Measurements from ENCODE around the gene CRABP2.

The CRABP2 gene

DNA sequence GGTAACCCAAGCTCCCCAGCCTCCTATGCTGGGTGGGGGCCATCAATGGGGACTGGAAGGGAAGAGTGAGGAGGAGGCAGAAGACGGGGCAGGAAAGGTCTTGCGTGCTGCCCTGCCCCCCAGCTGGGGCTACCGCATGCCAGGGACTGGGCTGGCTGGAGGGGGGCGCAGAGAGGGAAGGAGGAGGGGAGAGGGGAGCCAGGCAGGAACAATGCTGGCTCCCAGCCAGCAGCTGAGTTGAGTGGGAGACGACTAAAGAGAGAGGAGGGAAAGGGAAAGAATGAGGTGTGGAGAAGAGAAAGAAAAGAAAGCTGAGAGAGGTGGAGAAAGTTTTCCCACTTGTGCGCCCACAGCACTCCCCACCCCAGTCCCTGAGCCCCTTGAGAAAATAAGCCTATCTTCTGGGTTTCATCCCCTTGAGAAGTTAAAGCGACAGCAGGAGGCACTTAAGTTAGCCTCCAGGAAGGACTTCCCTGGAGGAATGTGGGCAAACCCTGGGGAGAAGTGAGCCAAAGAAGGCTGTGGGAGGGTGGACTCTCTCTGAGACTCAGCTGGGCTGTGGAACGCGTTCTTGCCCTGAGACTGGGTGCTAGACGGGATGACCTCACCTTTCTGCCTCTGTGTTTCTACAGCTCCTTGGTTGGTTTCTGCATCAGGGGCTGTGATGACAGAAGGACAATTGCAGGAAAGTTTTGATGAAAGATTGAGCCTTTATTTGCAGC is 15.3 kb downstream of the CRABP2 start:
- no peak for DNase-seq

DNA sequence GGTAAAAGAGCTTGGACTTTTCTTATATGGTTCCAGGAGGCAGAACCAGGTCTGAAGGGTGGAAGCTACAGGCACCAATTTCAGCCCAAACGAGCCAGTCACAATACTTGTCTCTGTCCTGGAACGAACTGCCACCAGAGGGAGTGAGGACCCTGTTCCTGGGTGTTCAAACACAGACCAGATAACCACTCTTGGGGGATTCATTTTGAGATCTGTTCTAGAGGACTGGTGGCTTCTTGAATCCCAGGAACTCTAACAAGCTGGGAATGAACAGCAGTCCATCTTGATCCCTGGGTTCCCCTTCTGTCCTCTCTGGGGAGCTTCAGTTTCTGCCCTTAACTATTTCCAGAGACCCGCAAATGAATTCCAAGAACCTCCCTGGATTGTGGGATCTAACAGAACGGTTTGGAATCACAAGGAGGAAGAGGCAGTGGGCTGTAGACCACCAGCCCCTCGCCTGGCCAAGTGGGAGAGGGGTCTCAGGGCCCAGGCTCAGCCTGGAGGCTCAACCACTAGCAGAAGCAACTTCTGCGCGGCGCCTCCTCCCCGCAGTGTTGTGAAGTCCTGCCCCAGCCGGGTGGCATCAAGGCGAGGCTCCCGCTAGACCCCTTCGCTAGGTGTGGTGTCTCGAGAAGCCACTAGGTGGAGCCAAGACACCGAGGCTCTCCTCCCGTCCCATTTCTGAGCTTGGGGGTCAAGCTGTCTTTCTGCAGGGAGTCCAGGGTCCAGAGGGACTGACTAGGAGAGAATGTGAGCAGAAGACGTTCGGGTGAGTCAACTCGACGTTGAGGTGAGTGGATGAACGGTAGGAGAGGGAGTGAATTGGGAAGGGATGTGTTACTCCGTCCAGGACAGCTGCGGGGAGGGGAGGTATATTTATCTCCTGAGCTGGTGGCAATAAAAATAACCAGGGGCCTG is 16.1 kb downstream of the CRABP2 start:
- DNase-seq, result peak in 9 of 14 donors; percentile 15 to 61 (median 45)

DNA sequence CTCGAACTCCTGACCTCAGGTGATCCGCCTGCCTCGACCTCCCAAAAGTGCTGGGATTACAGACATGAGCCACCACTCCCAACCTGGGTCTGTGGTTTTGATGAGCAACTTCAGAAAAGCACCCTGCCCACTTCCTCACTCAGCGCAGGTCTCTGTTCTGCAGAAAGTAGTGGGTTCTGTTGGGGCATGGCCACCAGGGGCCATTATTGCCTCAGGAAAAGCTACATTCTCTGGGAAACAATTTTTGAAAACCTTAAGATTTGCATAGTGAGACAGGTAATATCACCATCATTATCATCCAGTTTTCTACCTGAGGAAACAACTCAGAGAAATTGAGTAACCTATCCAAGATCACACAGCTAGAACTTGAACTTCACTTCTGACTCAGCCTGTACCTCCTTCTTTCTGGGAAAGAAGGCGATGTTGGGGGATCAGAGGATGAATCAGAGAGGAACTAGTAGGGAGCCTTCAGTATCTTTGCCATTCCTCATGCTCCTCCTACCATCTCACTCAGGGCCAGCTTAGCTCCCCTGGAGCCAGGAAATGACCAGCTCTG is 21.1 kb downstream of the CRABP2 start:
- DNase-seq, result no peak

DNA sequence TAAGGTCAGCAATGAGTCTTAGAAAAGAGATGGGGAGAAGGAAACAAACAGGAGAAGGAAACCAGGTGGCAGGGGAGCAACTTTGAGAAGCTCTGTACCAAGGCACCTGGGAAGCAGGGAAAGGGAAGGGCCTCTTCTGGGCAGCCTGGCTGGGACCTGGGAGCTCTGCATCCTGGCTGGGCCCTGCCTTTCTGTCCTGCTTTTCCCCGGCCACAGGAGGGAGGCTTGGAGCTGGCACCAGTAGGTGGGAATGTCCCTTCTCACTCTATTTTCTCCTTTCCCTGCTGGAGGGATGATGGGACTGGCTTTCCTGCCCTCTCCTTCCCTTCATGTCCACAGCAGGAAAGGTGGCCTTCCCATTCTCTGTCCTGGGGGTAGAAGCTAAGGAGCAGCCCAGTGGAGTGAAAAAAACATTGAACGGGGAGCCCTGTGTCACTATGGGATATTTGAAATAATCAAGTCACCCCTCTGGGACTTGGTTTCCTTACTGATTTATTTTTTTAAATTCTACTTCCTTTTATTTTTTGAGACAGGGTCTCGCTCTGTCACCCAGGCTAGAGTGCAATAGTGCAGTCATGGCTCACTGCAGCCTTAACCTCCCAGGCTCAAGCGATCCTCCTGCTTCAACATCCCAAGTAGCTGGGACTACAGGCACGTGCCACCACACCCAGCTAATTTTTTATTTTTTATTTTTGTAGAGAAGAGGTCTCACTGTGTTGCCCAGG is 23.1 kb downstream of the CRABP2 start:
- DNase-seq, result no peak

DNA sequence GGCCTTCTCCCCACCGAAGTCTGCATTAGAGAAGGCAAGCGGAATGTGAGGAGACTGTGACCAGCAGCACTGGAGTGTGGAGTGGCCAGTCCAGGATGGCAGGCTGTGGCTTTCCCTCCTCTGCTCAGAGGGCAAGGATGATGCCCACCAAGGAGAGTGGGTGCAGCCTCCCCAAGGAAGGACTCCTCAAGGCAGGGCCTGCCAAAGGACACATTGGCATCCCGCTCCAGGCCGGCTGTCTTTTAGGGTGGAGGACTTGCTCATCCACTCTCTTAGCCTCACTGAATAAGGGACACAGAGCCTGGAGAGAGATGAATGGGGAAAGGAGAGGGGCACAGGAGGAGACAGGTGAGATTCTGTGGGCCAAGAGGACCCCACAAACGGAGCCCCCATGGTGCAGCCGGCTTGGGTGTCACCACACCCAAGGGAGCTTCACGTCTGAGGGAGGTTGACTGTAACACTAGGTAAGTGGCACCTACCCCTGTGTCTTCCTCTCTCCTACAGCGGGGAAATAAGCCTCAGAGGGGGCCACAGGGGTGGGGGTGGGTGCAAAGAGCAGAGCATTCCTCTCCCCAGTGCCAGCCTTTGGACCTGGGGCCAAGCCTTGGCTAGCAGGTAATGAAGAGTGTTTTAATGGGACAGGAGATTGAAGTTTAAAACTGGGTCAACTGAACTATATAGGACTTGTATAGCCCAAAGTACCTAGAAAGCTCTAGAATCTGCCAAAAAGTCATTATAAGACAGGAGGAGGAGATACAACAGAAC is 24.0 kb downstream of the CRABP2 start:
- DNase-seq, result no peak

DNA sequence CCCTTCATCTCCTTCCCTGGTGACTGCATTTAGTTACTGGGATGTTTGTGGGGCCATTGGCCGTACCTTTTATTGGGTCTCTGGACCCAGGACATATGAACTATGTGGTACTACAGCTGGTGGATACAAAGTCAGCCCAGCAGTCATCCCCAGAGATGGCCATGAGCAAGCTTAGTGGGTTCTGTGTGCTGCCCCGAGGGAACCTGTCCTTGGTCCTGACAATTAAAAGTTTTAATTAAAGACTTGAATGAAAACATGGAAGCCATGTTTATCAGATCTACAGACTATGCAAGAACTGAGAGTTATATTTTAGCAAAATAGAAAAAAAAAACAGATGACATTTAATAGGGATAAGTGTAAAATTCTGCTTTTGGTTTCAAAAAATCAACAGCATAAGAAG is 25.3 kb downstream of the CRABP2 start:
- no peak for DNase-seq

DNA sequence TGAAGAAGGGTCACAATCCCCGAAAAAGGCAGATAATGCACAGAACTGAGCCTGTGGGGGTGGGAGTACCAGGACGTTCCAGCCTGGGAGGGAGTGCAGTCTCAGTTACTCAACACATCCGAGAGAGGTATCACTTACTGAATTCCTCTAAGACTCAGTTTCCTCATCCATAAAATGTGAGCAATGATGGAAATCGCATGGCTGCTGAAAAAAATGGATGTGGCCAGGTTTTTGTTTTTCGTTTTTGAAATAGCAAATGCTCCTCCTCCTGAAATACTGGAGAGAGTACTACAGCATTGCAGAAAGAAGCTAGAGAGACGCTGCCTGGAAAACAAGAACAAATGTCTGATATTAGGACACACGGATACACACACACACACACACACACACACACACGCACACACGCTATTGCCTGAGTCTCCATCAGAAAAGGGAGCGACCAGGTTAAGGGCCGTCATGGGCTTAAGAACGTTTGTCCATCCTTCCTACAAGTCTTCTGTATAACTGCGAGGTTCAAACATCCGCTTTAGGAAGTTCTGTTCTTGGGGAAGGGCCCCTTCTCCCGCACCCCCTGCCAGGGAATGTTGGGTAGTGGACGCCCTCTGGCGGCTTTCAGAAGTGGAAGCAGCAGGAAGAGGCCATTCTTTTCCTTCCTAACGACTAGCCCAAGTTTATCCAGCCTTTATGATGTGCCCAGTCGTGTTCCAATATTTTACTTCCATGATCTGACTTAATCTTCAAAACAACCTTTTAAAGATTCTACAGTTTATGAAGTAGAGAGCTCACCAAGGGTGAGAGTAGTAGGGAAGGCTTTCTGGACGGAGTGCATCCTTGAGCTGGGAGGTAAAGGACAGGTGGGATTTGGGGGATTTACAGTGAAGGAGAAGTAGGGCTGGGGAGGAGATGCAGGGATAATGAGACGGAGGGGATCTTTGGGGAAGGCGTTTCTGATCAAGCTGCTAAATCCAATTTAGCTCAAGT is 27.5 kb downstream of the CRABP2 start:
- DNase-seq, result peak in 12 of 14 donors; percentile 18 to 69 (median 48)

DNA sequence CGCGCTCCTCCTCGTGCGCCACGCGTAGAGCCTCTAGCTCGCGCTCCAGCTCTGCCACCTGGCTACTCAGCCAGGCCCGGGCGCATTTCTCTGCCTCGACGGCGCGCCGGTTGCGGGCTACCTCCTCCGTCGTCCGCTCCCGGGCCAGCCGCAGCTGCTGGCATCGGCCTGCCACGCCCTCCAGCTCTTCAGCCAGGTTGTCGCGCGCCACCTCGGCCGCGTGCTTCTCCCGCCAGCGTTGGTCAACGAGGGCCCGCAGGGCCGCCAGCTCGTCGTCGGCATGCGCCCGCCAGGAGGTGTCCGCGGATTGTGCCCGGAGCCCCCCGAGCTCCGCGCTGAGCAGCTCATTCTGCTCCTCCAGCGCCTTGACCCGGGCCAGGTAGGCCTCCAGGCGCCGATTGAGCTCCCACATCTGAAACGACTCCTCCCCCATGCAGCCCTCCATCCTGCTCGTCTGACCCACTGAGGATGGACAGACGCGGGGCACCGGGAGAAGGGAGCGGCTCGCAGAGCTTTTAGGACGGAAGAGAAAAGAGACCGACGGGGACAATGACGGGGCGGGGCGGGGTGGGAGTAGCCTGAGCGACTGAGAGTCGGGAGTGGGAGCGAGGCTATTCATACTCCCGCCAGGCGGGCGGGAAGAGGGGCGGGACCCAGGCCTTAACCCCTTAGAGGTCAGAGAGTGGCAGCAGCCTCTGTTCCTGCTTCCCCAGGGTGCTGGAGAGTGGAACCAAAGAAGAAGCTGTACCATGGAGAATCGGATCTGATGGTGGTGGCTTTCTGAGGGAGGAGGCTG is 28.4 kb downstream of the CRABP2 start, which contains the start of gene NES:
Gene NES, minus strand, starts transcription at position 588 of the 796 bp plus-strand sequence. Its CDS starts 143 bp downstream, at position 445.
- peak in 8 of 14 donors; percentile 17 to 61 (median 40) for DNase-seq

DNA sequence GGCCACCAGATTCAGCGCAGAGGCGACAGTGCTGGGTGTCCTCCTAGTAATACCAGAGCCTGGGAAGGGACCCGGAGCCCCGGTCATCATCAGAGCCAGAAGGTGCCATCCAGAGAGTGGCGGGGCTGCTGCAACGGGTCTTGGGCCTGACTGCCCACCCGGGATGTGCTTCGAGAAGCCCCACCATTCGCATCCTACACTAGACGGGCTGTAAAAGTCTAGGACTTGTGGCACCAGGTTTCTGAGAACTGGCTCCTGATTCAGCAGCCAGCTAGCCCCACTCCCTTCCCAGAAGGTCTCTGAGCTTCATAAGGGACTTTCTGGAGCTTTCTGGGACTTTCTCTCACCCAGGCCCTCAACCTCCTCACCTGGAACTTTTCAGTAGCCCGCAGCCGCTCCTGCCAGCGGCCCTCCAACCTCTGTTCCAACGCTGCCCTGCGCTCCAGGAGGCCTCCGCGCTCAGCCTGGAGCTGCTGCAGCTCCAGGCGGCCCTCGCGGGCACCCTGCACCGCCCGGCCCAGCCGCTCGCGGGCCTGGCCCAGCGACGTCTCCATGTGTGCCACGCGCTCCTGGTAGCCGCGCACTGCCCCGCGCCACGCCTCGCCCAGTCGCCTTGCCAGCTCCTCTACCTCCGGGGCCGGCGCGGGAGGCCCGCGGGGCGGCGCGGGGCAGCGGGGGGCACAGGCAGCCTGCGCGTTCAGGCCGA is 29.1 kb downstream of the CRABP2 start:
- peak in 2 of 14 donors; percentile 33 to 38 for DNase-seq

DNA sequence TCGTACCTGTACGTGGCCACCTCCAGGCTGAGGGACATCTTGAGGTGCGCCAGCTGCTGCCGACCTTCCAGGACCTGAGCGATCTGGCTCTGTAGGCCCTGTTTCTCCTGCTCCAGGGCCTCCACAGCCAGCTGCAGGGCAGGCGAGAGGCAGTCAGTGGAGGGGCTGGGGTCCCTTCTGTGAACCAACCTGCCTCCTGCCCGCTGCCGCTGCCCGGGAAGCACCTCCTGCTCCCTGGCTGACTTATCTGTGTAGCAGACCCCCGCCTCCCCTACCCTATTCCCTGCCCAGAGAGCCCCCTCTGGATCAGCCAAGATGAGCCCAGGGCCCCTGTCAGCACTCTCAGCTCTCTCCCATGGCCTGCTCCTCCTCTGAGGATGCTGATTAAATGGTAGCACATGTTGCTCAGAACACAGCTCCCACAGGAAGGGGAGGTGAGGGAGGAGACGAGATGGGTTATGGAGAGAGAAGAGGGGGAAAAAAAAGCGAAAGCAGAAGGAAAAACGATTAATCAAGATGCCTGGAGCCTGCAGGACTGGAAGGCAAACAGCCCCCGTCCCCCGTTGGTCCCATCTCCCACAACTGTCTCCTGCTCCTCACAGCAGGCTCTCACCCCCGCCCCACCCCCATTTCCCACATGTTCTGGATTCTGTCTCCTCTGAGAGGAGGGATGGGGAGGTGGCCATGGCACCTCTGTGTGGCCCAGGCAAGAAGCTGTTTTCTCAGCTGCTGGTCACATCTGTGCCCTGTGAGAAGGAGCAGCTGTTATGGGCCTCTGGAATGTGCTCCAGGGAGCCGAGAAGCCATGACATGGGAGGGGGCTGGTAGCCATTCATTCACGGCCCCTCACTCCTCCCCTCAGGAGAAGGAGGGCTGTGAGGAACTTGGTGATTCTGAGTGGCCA is 29.9 kb downstream of the CRABP2 start:
- no peak for DNase-seq

DNA sequence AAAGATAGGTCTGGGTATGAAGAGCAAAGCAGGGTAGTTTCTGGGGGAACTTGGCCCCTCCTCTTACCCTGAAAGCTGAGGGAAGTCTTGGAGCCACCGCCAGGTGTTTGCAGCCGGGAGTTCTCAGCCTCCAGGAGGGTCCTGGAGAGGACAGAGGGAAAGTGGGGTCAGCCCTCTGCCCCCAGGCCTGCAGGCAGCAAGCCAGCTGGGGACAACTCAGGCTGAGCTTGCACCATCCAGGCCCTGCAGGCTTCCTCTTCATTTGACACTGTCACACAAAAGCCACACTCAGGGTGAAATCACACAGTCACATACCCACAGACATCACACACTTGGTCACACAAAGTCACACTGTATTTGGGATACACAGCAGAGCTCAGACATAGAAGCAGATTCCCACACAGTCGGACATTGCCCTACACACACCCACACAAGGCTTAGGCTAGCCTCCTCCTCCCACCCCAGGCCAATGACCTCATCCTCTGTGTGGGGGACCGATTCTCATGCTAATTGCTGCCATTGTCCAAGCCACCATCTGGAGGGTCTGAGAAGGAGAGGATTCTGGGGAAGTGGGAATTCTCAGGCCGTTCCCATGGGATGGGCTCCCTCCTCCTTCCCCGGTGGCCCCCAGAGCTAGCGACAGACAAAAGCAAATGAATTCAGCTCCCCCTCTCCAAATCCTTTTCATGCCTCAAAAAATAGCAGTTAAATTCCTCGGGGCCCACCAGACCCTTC is 31.8 kb downstream of the CRABP2 start:
- DNase-seq, result peak in 6 of 14 donors; percentile 13 to 48 (median 44)

DNA sequence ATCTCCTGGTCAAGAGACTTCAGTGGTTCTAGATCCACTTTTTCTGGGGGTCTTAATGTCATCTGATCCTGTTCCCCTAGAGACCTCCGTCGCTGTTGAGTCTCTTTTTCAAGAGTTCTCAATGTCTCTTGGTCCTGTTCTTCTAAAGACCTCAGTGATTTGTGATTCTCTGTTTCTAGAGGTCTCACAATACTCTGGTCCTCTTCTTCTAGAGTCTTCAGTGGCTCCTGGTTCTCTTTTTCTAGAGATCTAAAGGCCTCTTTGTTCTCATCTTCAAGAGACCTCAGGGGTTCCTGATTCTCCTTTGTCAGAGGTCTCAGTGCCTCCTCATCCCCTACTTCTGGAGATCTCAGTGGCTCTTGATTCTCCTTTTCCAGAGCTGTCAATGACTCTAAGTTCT is 33.6 kb downstream of the CRABP2 start:
- DNase-seq, result no peak

DNA sequence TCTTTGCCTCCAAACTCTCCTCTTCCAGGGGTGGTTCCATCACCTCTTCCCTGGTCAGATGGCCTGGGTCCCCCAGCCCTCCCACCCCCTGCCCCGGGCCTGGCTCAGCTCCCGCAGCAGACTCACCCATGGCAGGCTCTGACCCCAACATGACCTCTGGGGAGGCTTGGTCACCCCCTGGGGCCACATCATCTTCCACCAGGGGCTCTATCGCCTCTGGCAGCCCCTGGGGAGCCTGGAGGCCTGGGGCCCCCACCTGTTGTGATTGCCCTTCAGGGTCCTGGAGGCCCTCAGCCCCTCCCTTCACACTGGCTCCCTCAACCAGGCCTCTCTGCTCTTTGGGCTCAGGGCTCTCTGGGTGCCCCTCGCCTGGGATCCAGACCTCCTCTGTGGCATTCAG is 34.6 kb downstream of the CRABP2 start:
- no peak for DNase-seq

DNA sequence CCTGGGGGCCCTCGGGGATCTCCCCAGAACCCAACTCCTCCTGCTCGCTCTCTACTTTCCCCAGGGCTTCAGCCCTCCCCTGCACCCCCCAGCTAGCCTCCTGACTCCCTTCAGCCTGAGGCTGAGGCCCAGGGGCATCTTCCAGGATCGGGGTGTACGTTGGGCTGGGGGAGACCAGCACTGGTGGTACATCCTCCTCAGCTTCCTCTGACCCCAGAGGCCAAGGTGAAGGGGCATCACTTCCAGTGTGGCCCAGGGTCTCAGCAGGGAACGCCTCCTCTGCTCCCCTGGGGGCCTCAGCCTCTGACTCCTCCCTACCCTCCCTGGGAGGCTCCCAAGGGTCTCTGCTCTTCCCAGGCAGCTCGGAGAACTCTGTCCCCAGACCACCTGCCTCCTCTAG is 35.0 kb downstream of the CRABP2 start:
- no peak for DNase-seq

DNA sequence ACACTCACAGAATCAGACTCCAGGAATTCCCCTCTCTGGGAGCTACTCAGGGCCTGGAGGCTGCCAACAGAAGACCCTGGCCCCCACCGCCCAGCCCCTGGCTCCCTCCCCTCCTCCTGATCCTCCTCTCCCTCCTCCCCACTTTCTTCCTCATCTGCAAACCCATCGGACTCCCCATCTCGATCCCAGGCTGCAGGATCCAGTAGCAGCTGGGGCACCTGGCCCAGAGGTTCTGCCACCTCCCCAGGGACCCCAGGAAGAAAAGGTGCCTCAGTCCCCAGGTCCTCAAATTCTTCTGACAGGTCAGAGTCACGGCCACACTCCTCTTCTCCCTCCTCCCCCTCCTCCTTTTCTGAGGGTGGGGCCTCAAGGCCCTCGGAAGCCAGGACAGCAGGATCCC is 35.6 kb downstream of the CRABP2 start:
- no peak for DNase-seq

DNA sequence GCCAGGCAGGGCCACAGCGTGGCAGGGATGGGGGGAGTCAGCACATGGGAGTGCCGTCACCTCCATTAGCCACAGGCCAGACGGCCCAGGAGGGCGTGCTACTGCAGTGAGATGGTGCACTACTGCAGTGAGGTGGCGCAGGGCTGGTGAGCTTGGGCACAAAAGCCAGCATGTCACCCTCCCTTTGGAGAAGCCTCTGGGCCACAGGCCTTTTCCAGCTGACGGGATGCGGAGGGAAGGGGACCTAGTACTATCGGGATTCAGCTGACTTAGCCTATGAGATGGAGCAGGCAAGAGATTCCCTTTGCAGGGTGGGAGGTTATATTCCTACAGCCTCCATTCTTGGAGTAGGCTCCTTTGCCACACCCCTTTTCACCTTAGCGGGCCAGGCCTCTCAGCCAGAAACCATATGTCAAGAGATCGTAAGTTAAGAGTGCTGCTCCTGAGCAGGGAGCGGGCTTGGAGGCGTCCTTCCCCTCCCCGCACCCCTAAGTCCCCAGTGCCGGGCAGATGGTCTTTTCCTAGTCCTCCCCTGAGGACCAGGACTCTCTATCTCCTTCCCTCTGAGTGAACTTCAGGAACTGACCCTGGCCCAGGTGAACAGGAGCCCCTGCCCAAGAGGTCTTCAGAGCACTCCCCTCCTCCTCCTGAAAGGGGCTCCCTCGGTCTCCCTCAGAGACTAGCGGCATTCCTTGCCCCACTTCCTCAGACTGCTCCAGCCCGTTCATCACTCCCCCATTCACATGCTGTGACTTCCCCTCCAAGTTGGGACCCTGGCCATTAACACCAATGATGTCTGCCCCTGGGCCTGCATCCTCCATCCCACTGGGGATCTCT is 36.4 kb downstream of the CRABP2 start:
- no peak for DNase-seq
